ENCODE results near the gene STRN4.

The STRN4 gene

GRCh38 chr19:46722421-46723022 is 23.7 kb downstream of the STRN4 start:
- POLR2A ChIA-PET, result no interaction called here
- H3K4me3 ChIP-seq (ENCODE audit: low read depth, low read length), result no peak overlapping the region

GRCh38 chr19:46722004-46722380 is 24.3 kb downstream of the STRN4 start:
- POLR2A ChIA-PET, result no interaction called here
- no peak for DNase-seq (ENCODE audit: low read depth, low spot score)
- no peak for TF ChIP-seq CTCF (IDR thresholded peaks at IDR 0.05; ENCODE audit: insufficient read depth, low read length, missing control alignments)
- no peak overlapping the region for H3K4me3 ChIP-seq (ENCODE audit: low read depth, low read length)
- CTCF ChIA-PET, result interaction anchor here (1.1 to 1.4 kb wide), 2 partner anchors 9 to 82 kb away, joined by 4 to 6 read pairs; no protein-coding TSS in a partner anchor

More at GRCh38 chr19:46722421-46723022, 23.7 kb downstream of the STRN4 start:
- CTCF ChIA-PET, result interaction anchor here (0.8 to 1.0 kb wide), 4 partner anchors 9 to 61 kb away, joined by 3 read pairs; no protein-coding TSS in a partner anchor
- DNase-seq (ENCODE audit: low read depth, low spot score), result no peak
- no peak for TF ChIP-seq CTCF (IDR thresholded peaks at IDR 0.05; ENCODE audit: insufficient read depth, low read length, missing control alignments)

- TF ChIP-seq CTCF (IDR thresholded peaks at IDR 0.05; ENCODE audit: insufficient read depth, low read length, missing control alignments), result peak; percentile 5
- DNase-seq (ENCODE audit: low read depth, low spot score), result no peak
- POLR2A ChIA-PET, result no interaction called here
- CTCF ChIA-PET, result interaction anchor here (1.1 to 1.4 kb wide), 3 partner anchors 9 to 82 kb away, joined by 3 to 6 read pairs (median 4); no protein-coding TSS in a partner anchor
- no peak overlapping the region for H3K4me3 ChIP-seq (ENCODE audit: low read depth, low read length)
Observed at GRCh38 chr19:46721269-46722003, 24.8 kb downstream of the STRN4 start.

- no peak overlapping the region for H3K4me3 ChIP-seq (ENCODE audit: low read depth, low read length)
- ChIA-PET POLR2A (no interaction called here), CTCF (interaction anchor here (1.1 to 1.8 kb wide), 5 partner anchors 8 to 81 kb away, joined by 3 to 11 read pairs (median 4); no protein-coding TSS in a partner anchor)
- no peak for TF ChIP-seq CTCF (IDR thresholded peaks at IDR 0.05; ENCODE audit: insufficient read depth, low read length, missing control alignments)
- no peak for DNase-seq (ENCODE audit: low read depth, low spot score)
Observed at GRCh38 chr19:46720503-46721239, 25.6 kb downstream of the STRN4 start.

DNA sequence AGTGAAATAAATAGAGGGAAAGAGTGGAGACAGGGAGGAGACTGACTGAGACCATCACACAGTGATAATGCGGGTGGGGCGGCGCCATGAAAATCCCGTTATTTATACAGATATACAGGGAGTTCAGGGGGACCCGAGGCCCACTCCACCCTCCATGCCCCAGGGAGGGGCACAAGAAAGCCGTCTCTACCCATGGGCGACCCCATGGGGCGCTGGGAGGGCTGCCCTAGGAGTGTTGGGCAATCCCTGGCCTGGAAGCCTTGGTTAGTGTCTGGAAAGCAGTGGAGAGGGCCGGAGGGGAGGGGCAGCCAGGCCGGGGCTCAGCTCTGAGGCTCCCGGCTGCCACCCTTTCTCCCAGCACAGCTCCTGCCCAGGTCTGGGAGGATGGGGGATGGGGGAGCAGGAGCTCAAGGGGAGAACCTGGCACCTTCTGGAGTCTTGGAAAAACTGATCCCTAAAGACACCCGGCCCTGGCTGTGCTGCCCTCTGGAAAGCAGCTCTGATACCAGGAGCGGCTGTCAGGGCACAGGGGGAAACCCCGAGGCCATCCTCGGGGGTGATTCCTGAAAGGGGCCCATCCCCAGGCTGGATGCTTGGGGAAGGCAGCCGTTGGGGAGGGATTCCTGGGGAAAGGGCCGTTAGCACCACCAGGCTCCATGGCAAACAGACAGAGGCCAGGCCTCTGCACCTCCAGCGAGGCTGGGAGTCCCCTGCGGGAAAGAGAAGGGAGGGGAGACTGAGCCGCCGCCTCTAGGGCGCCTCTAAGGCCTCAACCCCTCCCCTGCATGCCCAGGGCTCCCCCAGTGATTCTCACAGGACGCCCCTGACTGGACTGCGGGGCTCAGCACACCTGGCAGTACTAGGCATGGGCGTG is 26.4 kb downstream of the STRN4 start:
- no peak for DNase-seq (ENCODE audit: low read depth, low spot score)
- no peak overlapping the region for H3K4me3 ChIP-seq (ENCODE audit: low read depth, low read length)
- TF ChIP-seq CTCF (IDR thresholded peaks at IDR 0.05; ENCODE audit: insufficient read depth, low read length, missing control alignments), result no peak
- ChIA-PET CTCF (interaction anchor here (1.7 to 1.8 kb wide), 3 partner anchors 9 to 14 kb away, joined by 4 to 11 read pairs (median 4); no protein-coding TSS in a partner anchor), POLR2A (no interaction called here)
